Right cardiac atrium (tissue), 5 donors: ENCODE data around the gene ZNF718. TPM values are rescaled to one million over a fixed set of nuclear protein-coding genes. Genes with fewer than 3 reads are reported as not detected.
A peak's percentile ranks its signal among the peaks of the same experiment; 100 is the strongest.
"Not testable (repeated sequence)": the region's sequence is repeated elsewhere in the genome, so short reads cannot be mapped to it uniquely, and the experiment has no call there.

Source experiments
- ATAC-seq, 2 donors: fragments of 200-7000 bp; cut with Tn5 transposase; one replicate each; pipeline versions ENCODE4 v1.8.0 to v1.9.1; 2020; ENCODE audit warnings: moderate library complexity in 2 of 2, mild to moderate bottlenecking in 1 of 2
- DNase-seq, 3 donors: peaks; one replicate each; pipeline ENCODE4 v3.0.0-alpha.2; 2020
- H3K27ac ChIP-seq: one replicate; pipeline ENCODE4 v1.5.1; 2013; ENCODE audit warnings: mild to moderate bottlenecking, low read length, control low read depth, moderate library complexity
- H3K27me3 ChIP-seq: one replicate; pipeline ENCODE4 v1.6.1; 2013; ENCODE audit not compliant: control insufficient read depth, insufficient read depth
- H3K4me1 ChIP-seq: one replicate; pipeline ENCODE4 v1.6.1; 2013; ENCODE audit warnings: low read length; ENCODE audit not compliant: control insufficient read depth, insufficient read depth
- H3K4me3 ChIP-seq: one replicate; pipeline ENCODE4 v1.5.1; 2013; ENCODE audit warnings: low read length, control low read depth
- H3K9me3 ChIP-seq: one replicate; pipeline ENCODE4 v1.6.1; 2013; ENCODE audit warnings: low read length; ENCODE audit not compliant: control insufficient read depth
- WGBS: extraction: QIAGEN DNeasy Blood & Tissue Kit; methylation state at CpG from one replicate; pipeline ENCODE4 v1.1.7; 2013; 5-methylcytosine and 5-hydroxymethylcytosine counted together
- intact Hi-C, 4 donors: fragments of 100-400 bp; cut with DNase I; formaldehyde crosslinking; loops; one replicate each; pipeline versions ENCODE4 v1.11.0 to v1.14.0; 2022 to 2023
- polyA plus RNA-seq: library from polyadenylated mRNA; stranded (reverse); fragments of 200-250 nt; gene quantifications from one replicate; pipeline ENCODE4 v1.2.3, GENCODE V29; 2013
- total RNA-seq, 4 donors: library from RNA; stranded (reverse); fragmentation: NEBNext Ultra II Directional; extraction: Animal tissue kit (Norgen Biotek cat#: 25700); gene quantifications; one replicate each; pipeline ENCODE4 v1.2.1, GENCODE V29; 2021
- donor health status: healthy with polysubstance abuse.
- donor health status: DM: no; HTN: yes; CAD: no.
- donor health status: DM: no; HTN: no; CAD: no.
- donor health status: DM: no; HTN: yes; CAD: no; lungs with severe emphysema.
- donor health status: DM: yes; HTN: yes; CAD: no.

ZNF718 gene
- total and polyA plus RNA-seq, 5 donors, result 1.7 to 7.9 (median 3.9) TPM

DNA sequence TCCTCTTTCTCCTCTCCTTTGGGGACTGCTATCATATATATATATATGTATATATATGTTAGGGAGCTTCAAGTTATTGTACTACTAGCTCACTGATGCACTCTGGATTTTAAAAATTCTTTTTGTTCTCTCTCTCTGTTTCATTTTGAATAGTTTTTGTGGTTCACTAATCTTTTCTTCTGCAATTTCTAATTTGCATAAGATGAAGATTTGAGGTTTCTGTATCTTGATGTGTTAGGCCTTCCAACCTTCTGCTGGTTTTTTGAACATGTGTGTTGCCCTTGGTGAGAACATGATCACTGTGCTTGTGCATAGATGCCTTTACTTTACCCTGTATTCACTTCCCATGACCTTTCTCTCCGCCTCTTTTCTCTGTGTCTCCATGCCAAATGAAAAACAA lies 7.8 kb upstream of the ZNF718 start:
- no peaks in the 10 kb centered on the region for H3K4me1 ChIP-seq

DNA sequence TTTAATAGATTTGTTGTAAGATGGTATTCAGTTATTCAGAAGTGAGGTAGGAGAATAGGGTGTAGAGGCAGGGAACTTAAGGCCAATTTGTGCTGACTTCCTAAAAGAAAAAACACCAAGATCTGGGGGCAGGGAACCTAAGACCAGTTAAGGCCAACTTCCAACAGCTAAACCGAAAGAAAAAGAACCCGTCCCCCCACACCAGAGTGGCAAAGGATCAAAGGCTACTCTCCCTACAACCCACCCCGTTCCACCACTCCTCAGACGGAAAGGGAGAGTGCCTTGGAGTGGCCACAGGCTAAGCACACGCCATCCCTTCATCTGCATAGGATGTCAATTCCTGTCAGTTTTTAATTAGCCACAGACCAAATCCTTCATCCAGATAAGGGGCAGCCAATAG lies 3.7 kb upstream of the ZNF718 start:
- ATAC-seq (no peak), DNase-seq (no peak)
- Histone ChIP-seq H3K4me3 (no peak overlapping the region), H3K27ac (no peak overlapping the region), H3K27me3 (no peaks in the 10 kb centered on the region), H3K4me1 (no peaks in the 10 kb centered on the region), H3K9me3 (no peaks in the 10 kb centered on the region)
- WGBS, result 72% methylated on average over 5 of the region's 5 CpGs
- intact Hi-C loops, result no loop called here

More for the DNA sequence above, 7.8 kb upstream of the ZNF718 start:
- DNase-seq (no peak), ATAC-seq (no peak)
- H3K4me3 ChIP-seq, result no peak overlapping the region
- no peaks in the 10 kb centered on the region for H3K9me3 ChIP-seq
- H3K27ac ChIP-seq, result no peak overlapping the region
- H3K27me3 ChIP-seq, result no peaks in the 10 kb centered on the region
- intact Hi-C loops, result no loop called here
- 88% methylated on average over 1 of the region's 1 CpG for WGBS

DNA sequence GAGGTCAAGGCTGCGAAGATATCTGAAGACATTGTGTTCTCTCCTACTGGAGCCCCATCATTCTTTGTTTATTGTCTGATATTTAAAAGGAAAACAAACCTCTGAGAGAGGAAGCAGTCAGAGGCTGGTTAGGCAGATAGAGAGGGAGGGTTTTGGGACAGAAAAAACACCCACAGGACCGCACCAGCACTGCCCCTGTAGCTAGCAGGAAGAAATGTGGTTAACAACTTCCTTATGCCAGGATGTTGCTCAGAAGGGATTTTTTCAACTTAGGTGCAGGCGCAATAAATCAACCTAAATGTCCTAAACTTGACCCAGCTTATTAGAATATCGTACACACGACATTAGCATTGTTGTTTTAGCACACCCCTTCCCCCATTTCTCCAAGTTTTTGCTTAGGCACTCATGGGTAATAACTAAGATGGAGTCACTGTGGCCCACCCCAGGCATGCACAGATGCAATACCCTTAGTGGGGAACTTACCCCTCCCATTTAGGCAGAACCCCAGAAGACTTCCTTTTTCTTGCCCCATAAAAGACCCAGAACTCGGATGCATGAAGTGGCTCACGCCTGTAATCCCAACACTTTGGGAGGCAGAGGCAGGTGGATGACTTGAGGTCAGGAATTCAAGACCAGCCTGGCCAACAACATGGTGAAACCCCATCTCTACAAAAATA lies 2.8 kb upstream of the ZNF718 start:
- H3K27ac ChIP-seq, result no peak overlapping the region
- H3K27me3 ChIP-seq, result no peaks in the 10 kb centered on the region
- WGBS, result 62% methylated on average over 7 of the region's 7 CpGs
- intact Hi-C loops, result no loop called here
- no peaks in the 10 kb centered on the region for H3K9me3 ChIP-seq
- DNase-seq (no peak), ATAC-seq (no peak)
- H3K4me1 ChIP-seq, result no peaks in the 10 kb centered on the region
- H3K4me3 ChIP-seq, result no peak overlapping the region

DNA sequence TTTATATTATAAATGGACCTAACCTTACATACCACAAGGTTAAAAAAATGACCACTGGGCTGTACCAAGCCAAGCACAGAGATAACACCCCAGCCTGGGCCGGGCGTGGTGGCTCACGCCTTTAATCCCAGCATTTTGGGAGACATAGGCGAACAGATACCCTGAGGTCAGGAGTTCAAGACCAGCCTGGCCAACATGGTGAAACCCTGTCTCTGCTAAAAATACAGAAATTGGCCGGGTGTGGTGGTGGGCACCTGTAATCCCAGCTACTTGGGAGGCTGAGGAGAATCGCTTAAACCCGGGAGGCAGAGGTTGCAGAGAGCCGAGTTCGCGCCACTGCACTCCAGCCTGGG lies 403 bp upstream of the ZNF718 start:
- Histone ChIP-seq H3K4me3 (peak overlapping the region; percentile 50), H3K27ac (peak overlapping the region; percentile 82)
- H3K9me3 ChIP-seq, DNase-seq, H3K4me1 ChIP-seq, intact Hi-C loops, H3K27me3 ChIP-seq, ATAC-seq: not testable (repeated sequence)
- WGBS, result 45% methylated on average over 10 of the region's 10 CpGs

DNA sequence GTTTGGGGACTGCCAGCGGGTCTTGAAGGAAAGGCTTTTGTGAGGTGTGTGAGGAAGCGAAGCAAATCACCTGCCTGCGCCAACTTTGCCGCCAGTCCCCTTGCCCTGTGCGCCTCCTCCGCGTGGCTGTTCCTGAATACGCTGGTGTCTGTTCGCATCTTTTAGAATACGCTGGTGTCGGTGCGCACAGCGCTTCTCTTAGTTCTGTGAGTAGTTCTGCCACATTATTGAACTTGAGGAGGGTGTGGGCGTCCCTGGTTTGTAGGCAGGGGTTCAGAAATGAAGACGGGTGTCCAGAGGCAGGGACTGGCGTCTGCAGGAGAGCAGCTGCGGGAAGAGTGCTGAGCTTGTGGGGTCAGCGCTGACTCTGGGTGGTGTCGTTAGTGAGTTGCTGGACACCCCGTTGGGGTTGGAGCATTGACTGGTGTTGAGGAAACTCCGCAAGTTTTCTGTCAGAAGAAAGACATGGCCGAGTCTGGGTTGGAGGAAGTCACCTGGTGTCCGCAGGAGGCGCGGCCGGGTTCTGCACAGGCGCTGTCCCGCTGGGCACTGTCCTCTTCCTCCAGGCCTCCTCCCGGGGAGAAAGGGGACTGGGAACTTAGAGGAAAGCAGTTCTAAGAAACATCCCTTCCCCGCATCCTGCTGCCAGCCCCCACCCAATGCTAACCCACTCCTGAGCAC lies 930 bp downstream of the ZNF718 start:
- WGBS, result 1% methylated on average over 30 of the region's 30 CpGs
- ATAC-seq (peak; percentile 37 to 42), DNase-seq (peak; percentile 26 to 62 (median 60))
- intact Hi-C loops, result no loop called here
- Histone ChIP-seq H3K27me3 (no peaks in the 10 kb centered on the region), H3K9me3 (no peaks in the 10 kb centered on the region), H3K27ac (peak overlapping the region; percentile 98), H3K4me1 (no peaks in the 10 kb centered on the region), H3K4me3 (peak overlapping the region; percentile 50)

DNA sequence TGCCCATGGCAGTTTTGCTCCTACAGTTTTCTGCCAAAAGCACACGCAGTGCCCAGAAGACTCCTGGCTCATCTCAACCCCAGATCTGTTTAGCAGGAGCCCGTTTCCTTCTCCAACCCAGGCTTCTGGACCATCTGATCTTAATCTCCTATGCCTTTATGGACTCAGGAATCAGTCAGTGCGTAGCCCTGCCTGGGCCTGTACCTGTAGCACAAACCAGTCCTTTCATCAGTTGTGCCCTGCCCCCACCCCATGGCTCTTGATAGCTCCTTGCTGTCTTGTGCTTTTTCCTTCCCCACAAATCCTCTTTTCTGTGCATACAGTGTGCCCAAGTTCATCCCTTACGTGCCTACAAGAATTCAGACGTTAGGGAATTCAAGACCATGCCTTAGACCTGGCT lies 1.5 kb downstream of the ZNF718 start:
- H3K4me1 ChIP-seq, result no peaks in the 10 kb centered on the region
- 54% methylated on average over 5 of the region's 5 CpGs for WGBS
- peak overlapping the region; percentile 50 for H3K4me3 ChIP-seq
- intact Hi-C loops, result no loop called here
- H3K27ac ChIP-seq, result no peak overlapping the region
- ATAC-seq (no peak), DNase-seq (no peak)
- H3K27me3 ChIP-seq, result no peaks in the 10 kb centered on the region
- no peaks in the 10 kb centered on the region for H3K9me3 ChIP-seq

DNA sequence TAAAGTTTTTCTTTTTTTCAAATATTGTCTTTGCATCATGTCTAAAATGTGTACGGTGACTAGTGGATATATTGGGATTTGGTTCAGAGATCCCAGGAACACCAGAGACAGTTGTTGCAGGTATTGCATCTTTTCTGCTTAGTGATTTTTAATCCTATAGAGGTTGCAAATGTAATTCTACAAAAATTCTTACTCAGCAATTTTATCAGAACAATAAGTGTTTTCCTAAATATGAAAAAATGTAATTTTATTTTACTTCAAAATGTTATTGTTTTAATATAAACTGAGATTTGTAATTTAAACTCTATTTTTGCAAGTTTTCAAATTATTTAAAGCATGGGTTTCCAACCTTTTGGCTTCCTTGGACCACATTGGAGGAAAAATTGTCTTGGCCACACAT lies 8.2 kb downstream of the ZNF718 start:
- H3K9me3 ChIP-seq, result peaks cover 4% of the 10 kb centered on the region

DNA sequence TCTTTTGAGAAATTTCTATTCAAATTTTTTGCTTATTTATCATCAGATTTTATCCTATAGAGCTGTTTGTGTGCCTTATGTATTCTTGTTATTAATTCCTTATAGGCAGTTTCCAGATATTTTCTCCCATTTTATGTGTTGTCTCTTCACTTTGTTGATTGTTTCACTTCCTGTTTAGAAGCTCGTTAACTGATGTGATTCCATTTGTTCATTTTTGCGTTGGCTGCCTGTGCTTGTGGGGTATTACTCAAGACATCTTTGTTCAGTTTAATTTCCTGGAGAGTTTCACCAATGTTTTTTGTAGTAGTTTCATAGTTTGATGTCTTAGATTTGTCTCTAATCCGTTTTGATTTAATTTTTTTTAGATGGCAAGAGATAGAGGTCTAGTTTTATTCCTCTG lies 14.6 kb downstream of the ZNF718 start:
- DNase-seq (no peak), ATAC-seq (no peak)
- WGBS, result 85% methylated on average over 3 of the region's 3 CpGs
- Histone ChIP-seq H3K4me3 (no peak overlapping the region), H3K27ac (no peak overlapping the region), H3K27me3 (no peaks in the 10 kb centered on the region), H3K4me1 (no peaks in the 10 kb centered on the region), H3K9me3 (peaks cover 13% of the 10 kb centered on the region)
- intact Hi-C loops, result no loop called here

More for the DNA sequence above, 8.2 kb downstream of the ZNF718 start:
- no CpG with 5 or more reads among the region's 1 CpG for WGBS
- H3K4me1 ChIP-seq, result no peaks in the 10 kb centered on the region
- no peak overlapping the region for H3K27ac ChIP-seq
- ATAC-seq, result no peak
- no peak overlapping the region for H3K4me3 ChIP-seq
- intact Hi-C loops, result no loop called here
- no peaks in the 10 kb centered on the region for H3K27me3 ChIP-seq
- DNase-seq, result no peak

DNA sequence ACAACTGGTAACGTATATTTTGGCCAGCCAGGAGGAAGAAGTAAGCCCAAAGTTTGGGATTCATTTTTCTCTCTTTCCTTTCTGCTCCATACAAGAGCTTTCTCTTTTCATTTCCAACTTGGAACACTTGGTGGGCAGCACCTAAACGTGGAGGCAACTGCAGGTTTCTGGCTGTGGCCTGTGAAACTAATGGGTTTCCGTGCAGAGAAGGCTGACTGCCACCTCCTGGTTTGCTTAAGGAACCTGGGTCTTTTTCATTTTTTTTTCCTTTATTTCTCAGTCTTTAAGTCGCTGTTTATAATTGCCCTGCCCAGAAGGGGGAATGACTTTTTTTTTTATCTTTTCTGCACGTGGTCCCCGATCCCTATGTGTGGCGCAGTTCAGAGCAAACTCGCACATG lies 15.4 kb downstream of the ZNF718 start:
- WGBS, result 96% methylated on average over 8 of the region's 8 CpGs
- DNase-seq (no peak), ATAC-seq (no peak)
- Histone ChIP-seq H3K27me3 (no peaks in the 10 kb centered on the region), H3K4me3 (no peak overlapping the region), H3K4me1 (no peaks in the 10 kb centered on the region), H3K9me3 (peaks cover 13% of the 10 kb centered on the region), H3K27ac (no peak overlapping the region)
- intact Hi-C loops, result no loop called here

DNA sequence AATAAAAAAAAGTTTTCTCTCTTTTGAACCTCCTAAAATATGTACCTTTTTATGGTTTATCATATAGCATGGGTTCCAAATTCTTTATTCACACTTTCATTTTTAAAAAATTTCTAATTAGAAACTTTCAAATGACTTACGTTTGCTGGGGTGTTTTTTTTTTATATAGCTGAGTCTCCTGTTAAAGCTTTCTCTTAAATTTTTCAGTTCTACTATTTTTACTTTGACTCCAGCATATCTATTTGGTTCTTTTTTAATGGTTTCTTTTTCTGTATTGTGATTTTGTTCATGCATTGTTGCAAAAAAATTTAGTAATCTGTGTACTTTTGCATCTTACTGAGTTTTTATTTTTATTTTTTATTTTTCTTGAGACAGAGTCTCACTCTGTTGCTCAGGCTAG lies 22.3 kb downstream of the ZNF718 start:
- no peaks in the 10 kb centered on the region for H3K4me1 ChIP-seq
- no peak overlapping the region for H3K27ac ChIP-seq
- DNase-seq (no peak), ATAC-seq (no peak)
- no peak overlapping the region for H3K4me3 ChIP-seq
- H3K9me3 ChIP-seq, result peaks cover 16% of the 10 kb centered on the region
- intact Hi-C loops, result no loop called here
- 92% methylated on average over 1 of the region's 1 CpG for WGBS
- H3K27me3 ChIP-seq, result no peaks in the 10 kb centered on the region

DNA sequence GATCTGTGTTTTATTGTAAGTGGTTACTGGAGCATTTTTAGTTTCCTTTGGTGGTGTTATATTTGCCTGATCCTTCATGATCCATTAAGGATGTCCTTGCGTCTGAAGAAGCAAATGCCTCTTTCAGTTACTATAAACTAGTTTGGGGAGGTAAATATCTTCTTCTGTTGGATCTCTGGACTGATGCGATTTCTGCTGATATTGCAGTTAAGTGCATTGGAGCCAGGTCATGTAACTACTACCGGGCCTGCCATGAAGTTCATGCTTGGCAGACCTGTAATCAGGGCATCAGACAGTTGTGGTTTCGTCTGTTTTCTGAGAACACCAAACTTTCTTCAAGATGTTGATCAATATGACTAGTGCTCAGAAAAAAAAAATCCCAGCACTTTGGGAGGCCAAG lies 22.9 kb downstream of the ZNF718 start:
- peaks cover 16% of the 10 kb centered on the region for H3K9me3 ChIP-seq
- H3K27me3 ChIP-seq, result no peaks in the 10 kb centered on the region
- H3K4me1 ChIP-seq, result no peaks in the 10 kb centered on the region
- no peak for DNase-seq
- H3K27ac ChIP-seq, result no peak overlapping the region
- no peak for ATAC-seq
- intact Hi-C loops, result no loop called here
- WGBS, result over 99% methylated on average over 4 of the region's 4 CpGs
- H3K4me3 ChIP-seq, result no peak overlapping the region
